A549 (cell line): ENCODE measurements around the gene KHDRBS2.

Source experiments
- BHLHE40 ChIP-seq: IDR thresholded peaks from 2 replicates; pipeline ENCODE4 v1.6.1; 2012; ENCODE audit warnings: low read depth, low read length, inconsistent platforms
- EP300 ChIP-seq, 2 experiments: fragments of >200 bp; sonication (Bioruptor Twin); formaldehyde crosslinking; IDR thresholded peaks; 2 replicates in 1 of 2; 3 replicates in 1 of 2; pipeline ENCODE4 v1.6.1; 2016 to 2017
- JUN ChIP-seq, 2 experiments: fragments of >200 bp; sonication (Bioruptor Twin); formaldehyde crosslinking; IDR thresholded peaks; 2 replicates in 1 of 2; 3 replicates in 1 of 2; pipeline ENCODE4 v1.6.1; 2016 to 2017
- POLR2A ChIP-seq: IDR thresholded peaks from 2 replicates; pipeline ENCODE4 v1.6.1; 2012; ENCODE audit warnings: mild to moderate bottlenecking, low read length
- SMC3 ChIP-seq: fragments of >200 bp; sonication (Bioruptor Twin); formaldehyde crosslinking; IDR thresholded peaks from 3 replicates; pipeline ENCODE4 v1.6.1; 2018; ENCODE audit warnings: inconsistent platforms
- TF ChIP-seq, protein P1 (sequence below): fragments of >200 bp; sonication (Bioruptor Twin); formaldehyde crosslinking; IDR thresholded peaks from 3 replicates; pipeline ENCODE4 v1.5.1; 2016
- TF ChIP-seq, protein P2 (sequence below): IDR thresholded peaks from 2 replicates; pipeline ENCODE4 v1.6.1; 2012

DNA sequence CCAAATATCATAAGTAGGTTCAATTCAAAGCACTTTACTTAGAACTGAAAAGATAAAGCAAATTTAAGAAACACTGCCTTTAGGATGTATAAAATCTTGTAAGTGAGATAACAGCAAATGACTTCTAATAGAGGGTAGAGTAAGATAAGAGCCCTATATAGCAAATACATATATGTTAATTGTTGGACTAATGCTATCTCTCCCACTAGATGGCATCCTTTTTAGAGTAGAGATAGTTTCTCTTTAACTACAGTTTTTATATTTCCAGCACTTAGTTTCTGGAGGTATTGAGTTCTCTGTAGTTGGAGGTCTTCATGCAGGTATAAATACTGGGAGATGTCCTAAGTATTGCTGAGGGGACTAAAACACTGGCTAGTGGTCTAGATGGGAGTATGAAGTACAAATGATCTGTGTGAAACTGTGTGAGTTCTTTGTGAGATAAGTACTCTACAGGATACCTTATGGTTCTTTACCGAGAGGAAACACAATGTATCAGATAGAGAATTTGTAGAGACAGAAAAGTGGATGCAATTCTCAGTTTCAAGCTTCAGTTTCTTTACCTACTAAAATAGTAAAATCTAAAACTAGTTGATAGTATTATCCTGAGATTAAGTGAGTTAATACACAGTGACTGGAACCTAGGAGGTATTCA, 399.3 kb downstream of the KHDRBS2 start:
- no peak for TF ChIP-seq BHLHE40
- no peak for TF ChIP-seq JUN (IDR thresholded peaks at IDR 0.05)
- TF ChIP-seq, protein P1, sequence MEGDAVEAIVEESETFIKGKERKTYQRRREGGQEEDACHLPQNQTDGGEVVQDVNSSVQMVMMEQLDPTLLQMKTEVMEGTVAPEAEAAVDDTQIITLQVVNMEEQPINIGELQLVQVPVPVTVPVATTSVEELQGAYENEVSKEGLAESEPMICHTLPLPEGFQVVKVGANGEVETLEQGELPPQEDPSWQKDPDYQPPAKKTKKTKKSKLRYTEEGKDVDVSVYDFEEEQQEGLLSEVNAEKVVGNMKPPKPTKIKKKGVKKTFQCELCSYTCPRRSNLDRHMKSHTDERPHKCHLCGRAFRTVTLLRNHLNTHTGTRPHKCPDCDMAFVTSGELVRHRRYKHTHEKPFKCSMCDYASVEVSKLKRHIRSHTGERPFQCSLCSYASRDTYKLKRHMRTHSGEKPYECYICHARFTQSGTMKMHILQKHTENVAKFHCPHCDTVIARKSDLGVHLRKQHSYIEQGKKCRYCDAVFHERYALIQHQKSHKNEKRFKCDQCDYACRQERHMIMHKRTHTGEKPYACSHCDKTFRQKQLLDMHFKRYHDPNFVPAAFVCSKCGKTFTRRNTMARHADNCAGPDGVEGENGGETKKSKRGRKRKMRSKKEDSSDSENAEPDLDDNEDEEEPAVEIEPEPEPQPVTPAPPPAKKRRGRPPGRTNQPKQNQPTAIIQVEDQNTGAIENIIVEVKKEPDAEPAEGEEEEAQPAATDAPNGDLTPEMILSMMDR: no peak
- no peak for TF ChIP-seq EP300 (IDR thresholded peaks at IDR 0.05)
- TF ChIP-seq SMC3: no peak
- no peak for TF ChIP-seq POLR2A
- TF ChIP-seq, protein P2, sequence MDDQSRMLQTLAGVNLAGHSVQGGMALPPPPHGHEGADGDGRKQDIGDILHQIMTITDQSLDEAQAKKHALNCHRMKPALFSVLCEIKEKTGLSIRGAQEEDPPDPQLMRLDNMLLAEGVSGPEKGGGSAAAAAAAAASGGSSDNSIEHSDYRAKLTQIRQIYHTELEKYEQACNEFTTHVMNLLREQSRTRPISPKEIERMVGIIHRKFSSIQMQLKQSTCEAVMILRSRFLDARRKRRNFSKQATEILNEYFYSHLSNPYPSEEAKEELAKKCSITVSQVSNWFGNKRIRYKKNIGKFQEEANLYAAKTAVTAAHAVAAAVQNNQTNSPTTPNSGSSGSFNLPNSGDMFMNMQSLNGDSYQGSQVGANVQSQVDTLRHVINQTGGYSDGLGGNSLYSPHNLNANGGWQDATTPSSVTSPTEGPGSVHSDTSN: no peak
